HG03442 (cell line): Measurements from ENCODE around the gene CLINT1.

Source experiments
- ATAC-seq: cut with Tn5 transposase; IDR thresholded peaks from one replicate; pipeline ENCODE4 v1.9.1; 2021; ENCODE audit warnings: mild to moderate bottlenecking, moderate library complexity; ENCODE audit not compliant: unreplicated experiment

Gene CLINT1

GRCh38 chr5:157821822-157822622 is 36.9 kb downstream of the CLINT1 start:
- ATAC-seq, result no peak

DNA sequence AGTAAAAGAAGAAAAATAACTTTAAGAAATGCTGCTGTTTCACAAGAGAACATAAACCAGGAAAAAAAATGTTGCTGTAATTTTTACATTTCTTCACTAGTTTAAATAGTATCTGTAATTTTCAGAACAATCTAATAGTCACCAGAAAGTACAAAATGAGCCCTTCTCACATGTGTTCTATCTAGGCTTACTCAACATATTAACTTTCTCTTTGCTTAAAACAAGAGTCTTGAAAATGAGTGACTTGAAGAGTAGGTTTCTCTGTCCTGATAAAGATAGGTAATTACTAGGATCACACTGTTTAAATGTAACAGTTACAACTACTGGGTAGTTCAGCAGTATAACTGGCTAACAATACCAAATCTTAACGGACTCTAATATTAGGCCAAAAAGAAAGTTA is 37.5 kb downstream of the CLINT1 start:
- ATAC-seq, result no peak

DNA sequence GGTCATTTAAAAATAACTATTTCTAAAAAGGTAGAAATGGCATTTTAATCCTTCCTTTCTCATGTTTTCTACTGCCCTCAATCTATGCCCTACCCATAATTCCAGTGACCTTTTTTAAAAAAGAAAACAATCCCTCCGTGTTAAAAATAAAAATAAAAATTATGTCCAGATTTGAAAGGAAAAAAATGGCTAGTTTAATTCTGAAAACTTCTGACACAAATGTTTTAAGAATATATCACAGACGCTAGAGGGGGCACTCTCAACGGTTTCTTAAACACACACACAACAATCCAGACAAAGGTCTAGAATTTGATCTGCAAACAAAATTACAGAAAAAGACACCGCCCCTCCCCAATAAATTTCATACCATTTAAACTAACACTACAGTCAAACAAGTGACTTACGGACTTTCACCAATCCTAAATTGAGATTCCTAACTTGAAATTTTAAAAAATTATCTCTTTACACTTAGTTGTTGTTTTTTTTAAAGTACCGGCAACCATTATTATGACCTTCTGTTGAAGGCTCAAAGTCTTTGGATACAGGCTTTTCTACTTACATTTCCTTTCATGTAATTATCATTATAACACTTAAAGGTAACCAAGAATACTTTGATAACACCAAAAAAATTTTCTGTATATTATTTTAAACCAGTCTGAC is 38.2 kb downstream of the CLINT1 start:
- no peak for ATAC-seq

GRCh38 chr5:157819502-157820115 is 39.3 kb downstream of the CLINT1 start:
- ATAC-seq, result no peak

DNA sequence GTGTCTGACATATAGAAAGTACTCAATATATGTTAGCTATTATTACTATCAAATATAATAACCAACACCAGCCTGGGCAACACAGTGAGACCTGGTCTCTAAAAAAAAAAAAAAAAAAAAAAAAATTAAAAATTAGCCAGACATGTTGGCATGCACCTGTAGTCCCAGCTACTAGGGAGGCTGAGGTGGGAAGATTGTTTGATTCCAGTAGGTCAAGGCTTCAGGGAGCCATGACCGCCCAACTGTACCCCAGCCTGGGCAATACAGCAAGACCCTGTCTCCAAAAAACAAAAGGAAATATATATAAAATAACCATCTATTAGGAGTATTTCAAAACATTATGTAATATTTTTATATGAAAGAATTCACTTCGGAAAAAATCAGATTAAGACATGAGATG is 40.6 kb downstream of the CLINT1 start:
- ATAC-seq, result no peak

DNA sequence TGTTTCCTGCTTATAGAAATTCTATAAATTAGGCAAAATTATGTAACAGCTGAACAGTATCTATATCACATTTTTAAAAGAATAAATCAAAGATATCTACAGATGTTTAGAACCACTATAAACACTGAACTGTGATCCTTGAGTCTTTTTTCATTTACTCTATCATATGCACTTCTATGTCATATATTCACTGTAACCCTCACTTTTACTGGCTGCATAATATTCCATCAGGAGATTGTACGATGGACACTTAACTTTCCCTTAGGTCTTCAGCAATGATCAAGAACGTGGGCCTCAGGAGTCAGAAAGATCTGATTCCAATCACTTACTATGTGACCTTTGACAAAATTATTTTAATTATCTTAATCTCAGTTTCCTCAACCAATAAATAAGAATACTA is 41.0 kb downstream of the CLINT1 start:
- no peak for ATAC-seq

- ATAC-seq, result no peak
These were observed 41.6 kb downstream of the CLINT1 start for GRCh38 chr5:157817387-157817702.

GRCh38 chr5:157816682-157817386 is 42.1 kb downstream of the CLINT1 start:
- no peak for ATAC-seq

- no peak for ATAC-seq
These were observed 46.9 kb downstream of the CLINT1 start for GRCh38 chr5:157812086-157812485.

GRCh38 chr5:157808043-157808442 is 50.9 kb downstream of the CLINT1 start:
- no peak for ATAC-seq

- no peak for ATAC-seq
These were observed 56.2 kb downstream of the CLINT1 start for GRCh38 chr5:157802736-157803135.

DNA sequence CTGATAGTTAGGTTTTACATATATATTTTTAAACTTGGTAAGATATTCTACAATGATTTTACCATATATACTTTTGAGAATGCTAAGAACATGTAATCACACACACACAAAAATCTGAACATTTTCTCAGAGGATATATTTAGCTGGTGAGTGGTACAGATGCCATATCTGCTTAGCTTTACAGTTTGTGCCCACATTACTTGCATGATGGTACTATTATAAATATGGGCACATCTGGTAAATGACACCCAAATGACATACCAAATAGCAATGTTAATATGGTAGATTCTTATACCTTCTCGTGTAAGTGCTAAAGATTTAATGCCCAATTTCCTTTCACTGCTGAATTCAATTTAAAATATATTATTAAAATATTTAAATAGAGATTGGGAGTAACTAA is 58.8 kb downstream of the CLINT1 start:
- ATAC-seq, result no peak

- ATAC-seq, result no peak
These were observed 59.4 kb downstream of the CLINT1 start for GRCh38 chr5:157799578-157799977.

DNA sequence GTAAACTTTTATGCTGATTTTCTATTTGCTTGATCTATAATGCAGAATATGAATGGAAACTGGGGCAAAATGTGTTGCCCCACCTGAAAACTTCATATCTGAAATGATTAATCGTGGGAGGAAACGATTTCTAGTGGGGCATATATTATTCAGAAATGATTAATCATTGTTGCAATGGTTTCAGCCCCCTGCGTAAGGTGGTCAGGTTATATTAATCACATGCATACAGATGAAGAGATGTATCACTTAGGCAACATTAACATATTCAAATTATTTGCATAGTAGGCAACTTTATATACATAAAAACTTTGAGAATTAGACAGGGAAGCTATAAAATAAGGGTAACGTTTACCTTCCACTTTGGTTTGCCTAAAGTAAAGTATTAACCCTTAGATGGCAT is 65.6 kb downstream of the CLINT1 start:
- no peak for ATAC-seq

DNA sequence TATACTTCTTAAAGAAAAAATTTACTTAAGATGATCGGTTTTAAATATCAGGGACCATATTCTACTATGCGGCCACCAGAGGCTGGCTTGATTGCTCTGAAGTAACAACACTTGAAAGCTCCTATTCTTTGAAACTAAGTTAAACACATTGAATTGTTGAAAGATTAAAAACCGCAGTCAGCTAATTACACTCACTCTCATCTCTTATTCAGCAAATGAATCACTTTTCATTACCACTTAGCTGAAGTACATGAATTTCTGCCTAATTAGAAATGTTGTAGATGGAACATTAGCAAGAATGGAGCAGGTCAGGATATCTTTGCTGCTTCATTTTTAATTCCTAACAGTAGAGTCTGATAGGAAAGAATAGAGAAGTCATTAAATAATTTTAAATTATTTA is 73.1 kb downstream of the CLINT1 start:
- no peak for ATAC-seq

- ATAC-seq, result no peak
These were observed 79.7 kb downstream of the CLINT1 start for GRCh38 chr5:157779221-157779620.

GRCh38 chr5:157778121-157778805 is 80.7 kb downstream of the CLINT1 start:
- no peak for ATAC-seq

DNA sequence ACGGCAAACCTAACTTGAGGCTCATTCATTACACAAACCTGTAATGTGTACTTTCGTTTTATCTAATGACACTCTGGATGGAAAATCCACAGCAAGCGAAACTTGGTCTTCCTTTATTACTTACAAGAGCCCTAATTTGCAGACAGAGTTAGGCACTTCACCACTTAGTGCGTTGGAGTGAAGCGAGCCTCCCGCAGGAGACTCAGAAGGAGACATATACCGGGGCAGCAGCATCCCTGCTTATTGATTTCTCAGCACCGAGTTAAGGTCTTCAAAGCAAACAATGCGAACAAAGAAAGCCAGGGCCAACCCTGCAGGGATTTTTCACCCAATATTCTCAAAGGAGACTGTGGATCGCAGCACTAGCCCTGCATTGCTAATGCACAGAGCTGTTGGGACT is 86.8 kb downstream of the CLINT1 start:
- no peak for ATAC-seq

DNA sequence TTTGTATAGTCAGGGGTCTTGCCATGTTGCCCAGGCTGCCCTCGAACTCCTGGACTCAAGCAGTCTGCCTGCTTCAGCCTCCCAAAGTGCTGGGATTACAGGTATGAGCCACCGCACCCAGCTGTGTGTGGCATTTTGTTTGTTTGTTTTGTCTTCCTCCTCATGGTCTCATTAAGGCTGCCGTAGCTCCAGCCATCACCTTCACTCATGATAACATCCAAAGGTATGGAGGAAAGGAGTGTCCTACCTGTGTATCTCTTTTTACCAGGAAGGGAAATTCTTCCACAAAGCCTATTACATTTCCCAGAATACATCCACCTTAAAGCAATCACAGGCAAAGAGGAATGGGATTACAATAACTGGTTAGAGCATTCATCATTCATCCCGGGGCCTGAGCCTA is 88.3 kb downstream of the CLINT1 start:
- no peak for ATAC-seq

- no peak for ATAC-seq
These were observed 91.3 kb downstream of the CLINT1 start for GRCh38 chr5:157767689-157768088.

- ATAC-seq, result no peak
These were observed 92.0 kb downstream of the CLINT1 start for GRCh38 chr5:157766902-157767301.
